NOMO-1 treated with dmso at 0.1 percent for 144 hours (cell line): ENCODE measurements around the gene CDKN1C.
"Not testable (repeated sequence)": the region's sequence is repeated elsewhere in the genome, so short reads cannot be mapped to it uniquely, and the experiment has no call there.

Experiments
- DNase-seq: peaks from one replicate; lab custom pipeline; 2025; ENCODE audit not compliant: unreplicated experiment; lab: John Stamatoyannopoulos, UW

Gene CDKN1C

GRCh38 chr11:2909133-2909902 is 23.7 kb upstream of the CDKN1C start:
- no peak for DNase-seq

- no peak for DNase-seq
Observed at GRCh38 chr11:2908130-2908529, 22.6 kb upstream of the CDKN1C start.

- DNase-seq: not testable (repeated sequence)
Observed at GRCh38 chr11:2905299-2905698, 19.7 kb upstream of the CDKN1C start.

- no peak for DNase-seq
Observed at GRCh38 chr11:2904153-2905052, 18.8 kb upstream of the CDKN1C start.

- no peak for DNase-seq
Observed at GRCh38 chr11:2903672-2904011, 18.1 kb upstream of the CDKN1C start.

- no peak for DNase-seq
Observed at GRCh38 chr11:2902784-2903671, 17.5 kb upstream of the CDKN1C start.

- peak; percentile 95 for DNase-seq
Observed at GRCh38 chr11:2901854-2902783, 16.5 kb upstream of the CDKN1C start.

GRCh38 chr11:2901196-2901796 is 15.7 kb upstream of the CDKN1C start:
- DNase-seq: no peak

GRCh38 chr11:2899080-2899783 is 13.7 kb upstream of the CDKN1C start:
- peak; percentile 9 for DNase-seq

- DNase-seq: peak; percentile 81
Observed at GRCh38 chr11:2898366-2899079, 12.9 kb upstream of the CDKN1C start.

- no peak for DNase-seq
Observed at GRCh38 chr11:2897048-2897447, 11.5 kb upstream of the CDKN1C start.

- DNase-seq: no peak
Observed at GRCh38 chr11:2896047-2896446, 10.5 kb upstream of the CDKN1C start.

- DNase-seq: no peak
Observed at GRCh38 chr11:2893935-2894334, 8.4 kb upstream of the CDKN1C start.

GRCh38 chr11:2892967-2893528 is 7.5 kb upstream of the CDKN1C start:
- DNase-seq: no peak

GRCh38 chr11:2892215-2892966 is 6.8 kb upstream of the CDKN1C start:
- peak; percentile 78 for DNase-seq

- DNase-seq: no peak
Observed at GRCh38 chr11:2891326-2892214, 6.0 kb upstream of the CDKN1C start.
